K562 (cell line): ENCODE data around the gene TMEM132C.

Experiments
- BHLHE40 ChIP-seq: IDR thresholded peaks from 2 replicates; pipeline ENCODE4 v1.6.1; 2011; ENCODE audit warnings: low read length, improper control_type of control experiment
- CEBPB ChIP-seq: fragments of 450-650 bp; IDR thresholded peaks from 2 replicates; pipeline ENCODE4 v1.6.1; 2016; ENCODE audit warnings: missing genetic modification characterization, missing compliant biosample characterization
- CHAMP1 ChIP-seq: fragments of 450-650 bp; IDR thresholded peaks from 2 replicates; pipeline ENCODE4 v1.6.1; 2016; ENCODE audit warnings: mild to moderate bottlenecking
- CTCF ChIP-seq, 3 experiments: IDR thresholded peaks in 2 of 3; conservative IDR thresholded peaks in 1 of 3; 2 replicates each; pipeline ENCODE4 v1.5.1; 2011 to 2012; ENCODE audit warnings: low read length in 3 of 3, mild to moderate bottlenecking in 3 of 3, control low read depth in 2 of 3, improper control_type of control experiment in 1 of 3, inconsistent platforms in 1 of 3, low read depth in 1 of 3, mixed read lengths in 1 of 3, moderate library complexity in 1 of 3; ENCODE audit not compliant: insufficient read depth in 2 of 3
- HDAC8 ChIP-seq: fragments of 450-650 bp; IDR thresholded peaks from 2 replicates; pipeline ENCODE4 v1.6.1; 2016; ENCODE audit warnings: mild to moderate bottlenecking, missing genetic modification characterization, moderate library complexity, missing compliant biosample characterization
- JUNB ChIP-seq: fragments of 450-650 bp; formaldehyde crosslinking; conservative IDR thresholded peaks from 2 replicates; pipeline ENCODE4 v1.4.0; 2020; ENCODE audit warnings: mild to moderate bottlenecking
- POLR2A ChIP-seq: fragments of 450-650 bp; conservative IDR thresholded peaks from 2 replicates; pipeline ENCODE4 v1.6.1; 2016
- POLR2AphosphoS5 ChIP-seq: IDR thresholded peaks from 2 replicates; pipeline ENCODE4 v1.6.1; 2011; ENCODE audit warnings: mild to moderate bottlenecking, low read depth, low read length, moderate library complexity; ENCODE audit not compliant: control insufficient read depth, insufficient read depth
- TRIM25 ChIP-seq: fragments of 450-650 bp; IDR thresholded peaks from 2 replicates; pipeline ENCODE4 v1.7.0; 2016; ENCODE audit warnings: borderline replicate concordance
- ZKSCAN1 ChIP-seq: fragments of 150-350 bp; IDR thresholded peaks from 2 replicates; pipeline ENCODE4 v1.6.1; 2016; ENCODE audit warnings: low read depth, low read length
- ZNF212 ChIP-seq: fragments of 450-650 bp; formaldehyde crosslinking; IDR thresholded peaks from 2 replicates; pipeline ENCODE4 v1.4.0; 2020; ENCODE audit warnings: mild to moderate bottlenecking

GRCh38 chr12:128455851-128456250 lies 188.9 kb downstream of the TMEM132C start:
- no peak for TF ChIP-seq POLR2AphosphoS5
- no peak for TF ChIP-seq POLR2A
- no peak for TF ChIP-seq TRIM25
- TF ChIP-seq BHLHE40 = no peak
- TF ChIP-seq ZNF212 (CRISPR knock-in tag) = no peak
- TF ChIP-seq ZKSCAN1 = no peak
- no peak for TF ChIP-seq HDAC8
- TF ChIP-seq CTCF (IDR thresholded peaks at IDR 0.05 in 2 of 3, conservative IDR thresholded peaks at IDR 0.05 in 1 of 3; ENCODE audit: insufficient read depth in 2 of 3, low read depth in 1 of 3, low read length in 3 of 3) = no peak
- no peak for TF ChIP-seq JUNB (CRISPR knock-in tag)
- no peak for TF ChIP-seq CEBPB (tag)
- TF ChIP-seq CHAMP1 = no peak
